Kidney epithelial cell (primary cell): ENCODE results near the gene CASTOR1. TPM values are rescaled to one million over a fixed set of nuclear protein-coding genes. Genes with fewer than 3 reads are reported as not detected.

Source experiments
- DNase-seq: peaks from one replicate; pipeline ENCODE4 v3.0.0-alpha.2; 2010; ENCODE audit warnings: low read depth
- H3K27me3 ChIP-seq: 2 replicates; pipeline ENCODE4 v1.6.0; 2011; ENCODE audit warnings: low read length; ENCODE audit not compliant: control insufficient read depth, insufficient read depth
- H3K36me3 ChIP-seq: 2 replicates; pipeline ENCODE4 v1.5.1; 2011; ENCODE audit warnings: low read length; ENCODE audit not compliant: control insufficient read depth, insufficient read depth
- H3K4me3 ChIP-seq: 2 replicates; pipeline ENCODE4 v1.5.1; 2011; ENCODE audit warnings: low read depth, mild to moderate bottlenecking, control low read depth, low read length
- CTCF ChIP-seq: IDR thresholded peaks from 2 replicates; pipeline ENCODE4 v1.5.1; 2011; ENCODE audit warnings: mild to moderate bottlenecking, moderate library complexity, low read length, control low read depth, inconsistent platforms; ENCODE audit not compliant: insufficient read depth, poor library complexity, severe bottlenecking
- total RNA-seq: library from RNA; depleted of rRNA; stranded (reverse); fragments of >200 nt; gene quantifications from 2 replicates; pipeline ENCODE4 v1.2.3, GENCODE V29; 2015

The CASTOR1 gene
- total RNA-seq, 1 donor from 2014 or later = 10.5 TPM

- no peak for TF ChIP-seq CTCF
- Histone ChIP-seq H3K36me3 (no peaks in the 10 kb centered on the region), H3K4me3 (no peak overlapping the region), H3K27me3 (no peaks in the 10 kb centered on the region)
- no peak for DNase-seq
Observed at GRCh38 chr22:30304495-30305244, 15.4 kb upstream of the CASTOR1 start.

DNA sequence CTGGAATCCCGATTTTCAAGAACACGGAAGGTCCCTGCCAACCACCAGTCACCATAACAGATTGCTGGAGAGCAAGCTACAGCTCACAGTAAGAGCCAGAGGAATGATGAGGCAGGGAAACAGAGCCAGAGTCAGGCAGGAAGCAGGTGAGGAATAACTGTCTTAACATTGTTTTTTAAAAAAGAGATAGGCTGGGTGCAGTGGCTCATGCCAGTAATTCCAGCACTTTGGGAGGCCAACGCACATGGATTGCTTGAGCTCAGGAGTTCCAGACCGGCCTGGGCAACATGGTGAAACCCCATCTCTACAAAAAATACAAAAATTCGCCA lies 13.5 kb upstream of the CASTOR1 start:
- TF ChIP-seq CTCF = no peak
- Histone ChIP-seq H3K36me3 (no peaks in the 10 kb centered on the region), H3K27me3 (no peaks in the 10 kb centered on the region), H3K4me3 (no peak overlapping the region)
- DNase-seq = no peak

DNA sequence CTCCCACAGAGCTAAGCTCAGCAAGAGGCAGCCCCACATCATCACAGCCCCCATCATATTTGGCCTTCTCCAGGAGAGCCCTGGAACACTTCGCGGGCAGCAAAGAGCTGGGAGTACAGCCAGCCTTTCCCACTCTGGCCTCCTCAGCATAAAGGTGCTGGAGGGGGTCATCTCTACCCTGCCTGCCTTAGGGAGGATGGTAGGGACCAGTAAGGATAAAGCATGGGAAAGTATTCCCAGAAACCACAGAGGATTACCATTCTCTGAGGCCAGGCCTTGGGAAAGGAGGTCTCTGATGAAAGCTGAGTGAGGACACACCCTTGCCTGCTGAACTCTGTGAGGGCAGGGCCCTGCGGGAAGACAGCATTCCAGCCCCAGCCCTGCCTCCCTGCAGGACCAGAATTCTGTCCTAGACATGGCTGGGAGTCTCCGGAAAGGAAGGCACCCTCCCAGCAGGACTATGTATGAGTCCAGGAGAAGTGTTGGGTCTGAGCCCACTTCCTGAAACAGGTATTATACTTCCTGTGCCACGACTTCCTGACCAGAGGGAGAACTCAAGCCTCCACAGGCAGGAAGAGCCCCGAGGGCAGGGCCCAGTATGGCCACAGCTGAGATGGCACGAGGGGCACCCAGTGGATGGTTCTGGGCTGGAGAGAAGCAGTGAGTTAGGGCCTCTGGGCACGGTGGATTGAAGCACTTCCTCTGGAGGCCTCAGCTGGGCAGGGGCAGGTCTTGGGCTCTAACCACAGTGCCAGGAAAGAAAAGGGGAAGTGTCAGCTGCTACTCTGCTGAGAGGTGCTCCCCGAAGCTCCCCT lies 12.9 kb upstream of the CASTOR1 start:
- no peaks in the 10 kb centered on the region for H3K36me3 ChIP-seq
- no peak overlapping the region for H3K4me3 ChIP-seq
- TF ChIP-seq CTCF = no peak
- H3K27me3 ChIP-seq = no peaks in the 10 kb centered on the region
- no peak for DNase-seq

- H3K36me3 ChIP-seq = no peaks in the 10 kb centered on the region
- no peak for DNase-seq
- no peak overlapping the region for H3K4me3 ChIP-seq
- H3K27me3 ChIP-seq = no peaks in the 10 kb centered on the region
- no peak for TF ChIP-seq CTCF
Observed at GRCh38 chr22:30299322-30299721, 10.0 kb upstream of the CASTOR1 start.

DNA sequence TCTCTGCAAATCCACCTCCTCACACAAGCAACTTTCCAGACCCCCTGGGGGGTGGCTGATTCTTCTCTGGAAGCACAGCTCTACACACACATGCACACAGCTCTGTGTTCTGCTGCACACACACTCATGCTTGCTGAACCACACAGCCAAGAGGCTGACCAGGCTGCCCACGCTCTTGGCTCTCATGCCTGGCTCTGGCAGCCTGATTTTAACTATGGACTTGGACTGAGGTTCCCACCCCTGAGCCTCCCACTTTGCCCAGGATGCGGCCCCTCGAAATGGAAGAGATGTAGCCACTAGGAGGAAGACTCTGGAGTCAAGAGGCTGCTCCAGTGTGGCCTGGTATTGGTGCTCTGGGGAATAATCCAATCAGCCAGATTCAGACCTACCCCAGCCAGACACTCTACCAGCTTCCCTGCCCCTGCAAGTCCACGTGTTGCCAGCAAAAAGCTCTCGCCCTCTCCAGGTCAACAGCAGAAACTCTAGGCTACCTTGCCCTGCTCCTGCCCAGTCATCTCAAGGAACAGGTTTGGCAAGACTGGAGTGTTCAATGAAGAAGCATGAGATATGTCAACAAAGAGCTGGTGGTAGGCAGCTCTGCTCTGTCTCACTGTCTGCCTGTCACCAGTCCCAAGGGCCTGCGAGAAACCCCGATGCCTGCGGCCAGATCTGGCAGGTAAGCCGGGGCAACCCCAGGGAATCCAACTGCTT lies 8.8 kb upstream of the CASTOR1 start:
- no peak for DNase-seq
- H3K4me3 ChIP-seq = no peak overlapping the region
- H3K27me3 ChIP-seq = no peaks in the 10 kb centered on the region
- no peak for TF ChIP-seq CTCF
- H3K36me3 ChIP-seq = no peaks in the 10 kb centered on the region
